K562 (cell line): ENCODE results near the gene PPP6R1. TPM values are rescaled to one million over a fixed set of nuclear protein-coding genes. Genes with fewer than 3 reads are reported as not detected.
A peak's percentile ranks its signal among the peaks of the same experiment; 100 is the strongest.

Experiments
- CREB1 ChIP-seq, 2 experiments: sonication (generic) in 1 of 2; formaldehyde crosslinking in 1 of 2; IDR thresholded peaks; 2 replicates each; pipeline versions ENCODE4 v1.6.1 to v1.8.0; 2012 to 2022; ENCODE audit warnings: inconsistent platforms in 1 of 2, mild to moderate bottlenecking in 1 of 2, missing genetic modification reagents in 1 of 2, moderate library complexity in 1 of 2
- ETV1 ChIP-seq: fragments of 450-650 bp; conservative IDR thresholded peaks from 2 replicates; pipeline ENCODE4 v1.6.1; 2016; ENCODE audit warnings: missing genetic modification characterization, control low read depth, low read depth, missing compliant biosample characterization
- FIP1L1 ChIP-seq: fragments of 200-400 bp; formaldehyde crosslinking; IDR thresholded peaks from 2 replicates; pipeline ENCODE4 v1.6.1; 2018; ENCODE audit warnings: mild to moderate bottlenecking, low read depth, low read length; ENCODE audit not compliant: poor library complexity, severe bottlenecking
- HDAC2 ChIP-seq: fragments of 450-650 bp; IDR thresholded peaks from 2 replicates; pipeline ENCODE4 v1.6.1; 2016; ENCODE audit warnings: mild to moderate bottlenecking
- MAFG ChIP-seq: fragments of 450-650 bp; conservative IDR thresholded peaks from 2 replicates; pipeline ENCODE4 v1.6.1; 2016; ENCODE audit warnings: missing genetic modification characterization, missing compliant biosample characterization
- MBD2 ChIP-seq: sonication (generic); IDR thresholded peaks from 2 replicates; pipeline ENCODE4 v1.6.1; 2016; ENCODE audit warnings: low read depth, borderline replicate concordance
- NR3C1 ChIP-seq: sonication (generic); formaldehyde crosslinking; IDR thresholded peaks from 2 replicates; pipeline ENCODE4 v1.8.1; 2022; ENCODE audit warnings: missing genetic modification reagents
- TEAD1 ChIP-seq, 2 experiments: fragments of 450-650 bp in 1 of 2; sonication (generic) in 1 of 2; formaldehyde crosslinking; IDR thresholded peaks; 2 replicates each; pipeline versions ENCODE4 v1.4.0 to v1.8.0; 2020 to 2022; ENCODE audit warnings: mild to moderate bottlenecking in 2 of 2, missing genetic modification reagents in 1 of 2
- ZNF121 ChIP-seq: sonication (generic); formaldehyde crosslinking; conservative IDR thresholded peaks from 2 replicates; pipeline ENCODE4 v1.8.0; 2022; ENCODE audit warnings: missing genetic modification reagents
- ZNF184 ChIP-seq: sonication (generic); formaldehyde crosslinking; IDR thresholded peaks from 2 replicates; pipeline ENCODE4 v1.5.0; 2020; ENCODE audit warnings: missing genetic modification reagents
- ZSCAN29 ChIP-seq: fragments of 450-650 bp; IDR thresholded peaks from 2 replicates; pipeline ENCODE4 v1.6.1; 2017
- polyA plus RNA-seq, 8 experiments: library from polyadenylated mRNA; depleted of rRNA in 4 of 8; stranded (reverse) in 5 of 8; unstranded in 3 of 8; fragments of >200 nt; fragmentation: Nextera tagmentation in 2 of 8; fragmentation: Illumina TruSeq in 1 of 8; extraction: Ambion mirVana in 2 of 8; extraction: Trizol in 1 of 8; gene quantifications; 2 replicates each; pipeline versions ENCODE4 v1.2.1 to v1.2.3, GENCODE V29; 2011 to 2014; ENCODE audit warnings: inconsistent platforms in 1 of 8, missing spikeins in 1 of 8
- total RNA-seq, 7 experiments: library from RNA; depleted of rRNA in 6 of 7; stranded (reverse); fragments of >200 nt in 6 of 7; fragmentation: Illumina TruSeq in 2 of 7; extraction: Trizol in 2 of 7; gene quantifications; 2 replicates each; pipeline versions ENCODE4 v1.2.1 to v1.2.3, GENCODE V29; 2011 to 2021; ENCODE audit warnings: low replicate concordance in 1 of 7
- TF ChIP-seq, protein P1 (sequence below), 2 experiments: fragments of 450-650 bp in 1 of 2; sonication (generic) in 1 of 2; formaldehyde crosslinking in 1 of 2; IDR thresholded peaks; 2 replicates each; pipeline versions ENCODE4 v1.7.1 to v1.9.0; 2016 to 2022; ENCODE audit warnings: inconsistent platforms in 1 of 2, mild to moderate bottlenecking in 1 of 2, missing genetic modification reagents in 1 of 2
- TF ChIP-seq, protein P2 (sequence below): fragments of 450-650 bp; IDR thresholded peaks from 2 replicates; pipeline ENCODE4 v1.6.1; 2016; ENCODE audit warnings: antibody characterized with exemption
- TF ChIP-seq, protein P3 (sequence below): sonication (generic); formaldehyde crosslinking; IDR thresholded peaks from 2 replicates; pipeline ENCODE4 v1.8.0; 2022; ENCODE audit warnings: missing genetic modification reagents, mild to moderate bottlenecking, borderline replicate concordance

The PPP6R1 gene
- total and polyA plus RNA-seq, 9 of the 15 experiments (the other 6 are each of a cell fraction or from before 2014, with no cell fraction given) = 0.48 to 135 (median 37.2) TPM

DNA sequence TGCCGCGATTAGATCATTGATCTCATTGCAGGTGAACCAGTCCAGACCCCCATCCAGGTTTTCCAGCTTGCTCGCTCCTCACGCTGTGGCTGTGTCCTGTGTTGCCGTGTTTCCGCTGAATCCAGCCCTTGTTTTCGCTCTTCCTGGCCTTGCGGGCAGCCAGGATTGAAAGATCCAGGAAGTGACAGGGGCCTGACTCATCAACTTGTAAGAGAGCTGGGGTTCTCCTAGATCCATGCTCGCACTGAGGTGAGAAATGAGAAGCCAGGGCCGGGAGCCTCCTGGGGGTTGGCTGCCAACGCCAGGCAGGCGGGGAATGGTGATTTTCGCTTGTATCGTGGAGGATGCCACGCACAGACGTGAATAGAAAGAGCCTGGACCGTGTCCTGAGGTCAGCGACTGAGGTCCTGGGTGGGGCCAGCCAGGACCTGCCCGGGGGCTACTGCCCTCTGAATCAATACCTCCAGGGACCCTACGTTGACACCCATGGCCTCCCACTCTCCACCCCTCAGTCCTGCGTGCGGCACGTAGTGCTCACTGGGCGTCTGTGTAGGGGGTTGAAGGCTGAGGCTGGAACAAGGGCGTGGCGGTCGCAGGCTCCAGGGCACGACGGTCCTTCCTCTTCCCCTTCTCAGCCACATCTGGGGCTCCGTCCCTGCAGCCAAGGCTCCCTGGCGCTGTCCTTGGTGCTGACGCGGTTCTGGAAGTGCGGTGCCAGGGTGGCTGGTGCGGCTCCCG is 42.2 kb downstream of the PPP6R1 start (continued):
- peak; percentile 83 for TF ChIP-seq CREB1 (IDR thresholded peaks at IDR 0.05)
- peak; percentile 91 for TF ChIP-seq CREB1 (CRISPR knock-in tag; IDR thresholded peaks at IDR 0.05)
- TF ChIP-seq, protein P1, sequence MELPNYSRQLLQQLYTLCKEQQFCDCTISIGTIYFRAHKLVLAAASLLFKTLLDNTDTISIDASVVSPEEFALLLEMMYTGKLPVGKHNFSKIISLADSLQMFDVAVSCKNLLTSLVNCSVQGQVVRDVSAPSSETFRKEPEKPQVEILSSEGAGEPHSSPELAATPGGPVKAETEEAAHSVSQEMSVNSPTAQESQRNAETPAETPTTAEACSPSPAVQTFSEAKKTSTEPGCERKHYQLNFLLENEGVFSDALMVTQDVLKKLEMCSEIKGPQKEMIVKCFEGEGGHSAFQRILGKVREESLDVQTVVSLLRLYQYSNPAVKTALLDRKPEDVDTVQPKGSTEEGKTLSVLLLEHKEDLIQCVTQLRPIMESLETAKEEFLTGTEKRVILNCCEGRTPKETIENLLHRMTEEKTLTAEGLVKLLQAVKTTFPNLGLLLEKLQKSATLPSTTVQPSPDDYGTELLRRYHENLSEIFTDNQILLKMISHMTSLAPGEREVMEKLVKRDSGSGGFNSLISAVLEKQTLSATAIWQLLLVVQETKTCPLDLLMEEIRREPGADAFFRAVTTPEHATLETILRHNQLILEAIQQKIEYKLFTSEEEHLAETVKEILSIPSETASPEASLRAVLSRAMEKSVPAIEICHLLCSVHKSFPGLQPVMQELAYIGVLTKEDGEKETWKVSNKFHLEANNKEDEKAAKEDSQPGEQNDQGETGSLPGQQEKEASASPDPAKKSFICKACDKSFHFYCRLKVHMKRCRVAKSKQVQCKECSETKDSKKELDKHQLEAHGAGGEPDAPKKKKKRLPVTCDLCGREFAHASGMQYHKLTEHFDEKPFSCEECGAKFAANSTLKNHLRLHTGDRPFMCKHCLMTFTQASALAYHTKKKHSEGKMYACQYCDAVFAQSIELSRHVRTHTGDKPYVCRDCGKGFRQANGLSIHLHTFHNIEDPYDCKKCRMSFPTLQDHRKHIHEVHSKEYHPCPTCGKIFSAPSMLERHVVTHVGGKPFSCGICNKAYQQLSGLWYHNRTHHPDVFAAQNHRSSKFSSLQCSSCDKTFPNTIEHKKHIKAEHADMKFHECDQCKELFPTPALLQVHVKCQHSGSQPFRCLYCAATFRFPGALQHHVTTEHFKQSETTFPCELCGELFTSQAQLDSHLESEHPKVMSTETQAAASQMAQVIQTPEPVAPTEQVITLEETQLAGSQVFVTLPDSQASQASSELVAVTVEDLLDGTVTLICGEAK (IDR thresholded peaks at IDR 0.05) = peak; percentile 83
- TF ChIP-seq, protein P1 (CRISPR knock-in tag; IDR thresholded peaks at IDR 0.05) = peak; percentile 76
- peak; percentile 96 for TF ChIP-seq NR3C1 (CRISPR knock-in tag)
- peak; percentile 79 for TF ChIP-seq MBD2
- TF ChIP-seq, protein P2, sequence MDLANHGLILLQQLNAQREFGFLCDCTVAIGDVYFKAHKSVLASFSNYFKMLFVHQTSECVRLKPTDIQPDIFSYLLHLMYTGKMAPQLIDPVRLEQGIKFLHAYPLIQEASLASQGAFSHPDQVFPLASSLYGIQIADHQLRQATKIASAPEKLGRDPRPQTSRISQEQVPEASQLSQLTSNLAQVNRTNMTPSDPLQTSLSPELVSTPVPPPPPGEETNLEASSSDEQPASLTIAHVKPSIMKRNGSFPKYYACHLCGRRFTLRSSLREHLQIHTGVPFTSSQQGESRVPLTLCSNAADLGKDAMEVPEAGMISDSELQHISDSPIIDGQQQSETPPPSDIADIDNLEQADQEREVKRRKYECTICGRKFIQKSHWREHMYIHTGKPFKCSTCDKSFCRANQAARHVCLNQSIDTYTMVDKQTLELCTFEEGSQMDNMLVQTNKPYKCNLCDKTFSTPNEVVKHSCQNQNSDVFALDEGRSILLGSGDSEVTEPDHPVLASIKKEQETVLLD = peak; percentile 41; the same call in 1 of the 2 replicates
- TF ChIP-seq ZNF121 (CRISPR knock-in tag) = peak; percentile 95
- TF ChIP-seq, protein P3, sequence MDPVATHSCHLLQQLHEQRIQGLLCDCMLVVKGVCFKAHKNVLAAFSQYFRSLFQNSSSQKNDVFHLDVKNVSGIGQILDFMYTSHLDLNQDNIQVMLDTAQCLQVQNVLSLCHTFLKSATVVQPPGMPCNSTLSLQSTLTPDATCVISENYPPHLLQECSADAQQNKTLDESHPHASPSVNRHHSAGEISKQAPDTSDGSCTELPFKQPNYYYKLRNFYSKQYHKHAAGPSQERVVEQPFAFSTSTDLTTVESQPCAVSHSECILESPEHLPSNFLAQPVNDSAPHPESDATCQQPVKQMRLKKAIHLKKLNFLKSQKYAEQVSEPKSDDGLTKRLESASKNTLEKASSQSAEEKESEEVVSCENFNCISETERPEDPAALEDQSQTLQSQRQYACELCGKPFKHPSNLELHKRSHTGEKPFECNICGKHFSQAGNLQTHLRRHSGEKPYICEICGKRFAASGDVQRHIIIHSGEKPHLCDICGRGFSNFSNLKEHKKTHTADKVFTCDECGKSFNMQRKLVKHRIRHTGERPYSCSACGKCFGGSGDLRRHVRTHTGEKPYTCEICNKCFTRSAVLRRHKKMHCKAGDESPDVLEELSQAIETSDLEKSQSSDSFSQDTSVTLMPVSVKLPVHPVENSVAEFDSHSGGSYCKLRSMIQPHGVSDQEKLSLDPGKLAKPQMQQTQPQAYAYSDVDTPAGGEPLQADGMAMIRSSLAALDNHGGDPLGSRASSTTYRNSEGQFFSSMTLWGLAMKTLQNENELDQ (CRISPR knock-in tag) = peak; percentile 97; the same call in 1 of the 2 replicates
- TF ChIP-seq ETV1 (tag) = peak; percentile 99
- peak; percentile 77 for TF ChIP-seq HDAC2
- TF ChIP-seq MAFG (tag) = peak; percentile 92
- no peak for TF ChIP-seq ZNF184 (CRISPR knock-in tag)
- peak; percentile 41 for TF ChIP-seq FIP1L1
- TF ChIP-seq ZSCAN29 = peak; percentile 93
- TF ChIP-seq TEAD1 (CRISPR knock-in tag; IDR thresholded peaks at IDR 0.05) = peak in 1 of 2 experiments; percentile 78
